Thyroid gland (tissue), 4 donors: ENCODE data around the gene ATG4D. TPM values are rescaled to one million over a fixed set of nuclear protein-coding genes. Genes with fewer than 3 reads are reported as not detected.
"Not testable (repeated sequence)": the region's sequence is repeated elsewhere in the genome, so short reads cannot be mapped to it uniquely, and the experiment has no call there.

Experiments used
- DNase-seq, 2 donors: peaks; one replicate each; pipeline ENCODE4 v3.0.0-alpha.2; 2019
- H3K27ac ChIP-seq, 3 donors: fragments of 200-600 bp; sonication (generic); 1 replicate in 2 of 3; 2 replicates in 1 of 3; pipeline ENCODE4 v1.5.1; 2016 to 2019; ENCODE audit warnings: mild to moderate bottlenecking in 1 of 3, moderate library complexity in 1 of 3
- H3K27me3 ChIP-seq: fragments of 200-600 bp; sonication (generic); one replicate; pipeline ENCODE4 v1.5.1; 2019
- H3K36me3 ChIP-seq, 2 donors: fragments of 200-600 bp; sonication (generic); one replicate each; pipeline ENCODE4 v1.5.1; 2016 to 2019
- H3K4me1 ChIP-seq, 2 donors: fragments of 200-600 bp; sonication (generic); one replicate each; pipeline ENCODE4 v1.5.1; 2017 to 2019
- H3K4me3 ChIP-seq, 3 donors: fragments of 200-600 bp; sonication (generic); replicated peaks in 1 of 3; 1 replicate in 2 of 3; 2 replicates in 1 of 3; pipeline ENCODE4 v1.5.1; 2016; ENCODE audit warnings: mild to moderate bottlenecking in 1 of 3
- H3K9me3 ChIP-seq: fragments of 200-600 bp; sonication (generic); one replicate; pipeline ENCODE4 v1.5.1; 2017
- POLR2A ChIP-seq, 2 donors: fragments of 450-650 bp; IDR thresholded peaks; one replicate each; pipeline ENCODE4 v1.6.1; 2017; ENCODE audit warnings: antibody characterized with exemption in 2 of 2, mild to moderate bottlenecking in 2 of 2, moderate library complexity in 1 of 2
- WGBS, 2 donors: methylation state at CpG; one replicate each; pipeline ENCODE4 v1.1.5; 2017; 5-methylcytosine and 5-hydroxymethylcytosine counted together
- intact Hi-C: fragments of 100-400 bp; cut with DNase I; formaldehyde crosslinking; loops from one replicate; pipeline ENCODE4 v1.15.1; 2023
- total RNA-seq, 4 donors: library from RNA; depleted of rRNA; stranded (reverse); fragments of >200 nt; gene quantifications; one replicate each; pipeline ENCODE4 v1.2.3, GENCODE V29; 2016
- TF ChIP-seq, protein P1 (sequence below), 6 experiments: fragments of 200-600 bp in 3 of 6; fragments of 450-650 bp in 3 of 6; sonication (generic) in 3 of 6; IDR thresholded peaks; one replicate each; pipeline ENCODE4 v1.5.1; 2016 to 2019; ENCODE audit warnings: antibody characterized with exemption in 6 of 6, mild to moderate bottlenecking in 2 of 6, inconsistent platforms in 1 of 6, moderate library complexity in 1 of 6

Gene ATG4D
- total RNA-seq, 4 donors from 2014 or later: 28.4 to 37.0 (median 31.3) TPM

DNA sequence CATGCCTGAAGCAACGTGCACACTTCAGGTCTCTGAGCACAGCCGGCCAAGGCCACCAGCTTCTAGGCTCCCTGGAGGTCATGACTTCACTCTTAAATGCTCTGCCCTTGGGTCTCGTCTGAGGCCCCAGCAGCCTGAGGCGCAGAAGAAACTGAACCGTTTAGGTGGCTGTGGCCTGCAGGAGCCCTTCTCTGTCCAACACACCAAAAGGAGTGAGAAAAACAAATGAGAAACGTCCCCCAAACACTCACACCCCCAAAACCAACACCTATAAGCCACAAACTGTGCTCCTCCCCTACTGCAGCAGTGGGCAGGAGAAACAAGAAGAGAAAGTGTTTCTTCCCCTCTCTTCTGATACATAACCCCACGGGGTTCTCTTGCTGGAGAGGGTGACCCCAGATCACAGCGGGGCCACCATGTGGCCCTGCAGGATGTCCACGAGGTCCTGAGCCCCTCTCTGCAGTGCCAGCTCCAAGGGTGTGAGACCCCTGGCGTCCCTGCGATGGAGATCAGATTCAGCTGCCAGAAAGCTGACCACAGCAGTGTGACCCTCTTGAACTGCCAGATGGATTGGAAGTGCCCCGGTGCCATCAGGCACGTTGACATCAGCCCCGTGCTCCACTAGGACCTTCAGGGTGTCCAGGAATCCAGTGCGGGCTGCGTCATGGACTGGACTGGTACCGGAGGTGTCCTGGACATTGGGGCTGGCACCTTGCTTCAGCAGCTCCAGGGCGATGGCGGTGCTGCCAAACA, 23.1 kb downstream of the ATG4D start:
- intact Hi-C loops: loop anchor here (10.0 kb wide), 1 partner anchor 62 kb away; the partner anchor contains the start of gene KEAP1
- peak overlapping the region; percentile 28 to 89 (median 69) for H3K27ac ChIP-seq
- DNase-seq: no peak
- H3K27me3 ChIP-seq: no peaks in the 10 kb centered on the region
- H3K9me3 ChIP-seq: no peaks in the 10 kb centered on the region
- H3K36me3 ChIP-seq: no peaks in the 10 kb centered on the region
- H3K4me3 ChIP-seq: no peak overlapping the region
- H3K4me1 ChIP-seq: peaks cover 23 to 35% of the 10 kb centered on the region in 2 donors
- TF ChIP-seq POLR2A (IDR thresholded peaks at IDR 0.05): no peak
- TF ChIP-seq, protein P1, sequence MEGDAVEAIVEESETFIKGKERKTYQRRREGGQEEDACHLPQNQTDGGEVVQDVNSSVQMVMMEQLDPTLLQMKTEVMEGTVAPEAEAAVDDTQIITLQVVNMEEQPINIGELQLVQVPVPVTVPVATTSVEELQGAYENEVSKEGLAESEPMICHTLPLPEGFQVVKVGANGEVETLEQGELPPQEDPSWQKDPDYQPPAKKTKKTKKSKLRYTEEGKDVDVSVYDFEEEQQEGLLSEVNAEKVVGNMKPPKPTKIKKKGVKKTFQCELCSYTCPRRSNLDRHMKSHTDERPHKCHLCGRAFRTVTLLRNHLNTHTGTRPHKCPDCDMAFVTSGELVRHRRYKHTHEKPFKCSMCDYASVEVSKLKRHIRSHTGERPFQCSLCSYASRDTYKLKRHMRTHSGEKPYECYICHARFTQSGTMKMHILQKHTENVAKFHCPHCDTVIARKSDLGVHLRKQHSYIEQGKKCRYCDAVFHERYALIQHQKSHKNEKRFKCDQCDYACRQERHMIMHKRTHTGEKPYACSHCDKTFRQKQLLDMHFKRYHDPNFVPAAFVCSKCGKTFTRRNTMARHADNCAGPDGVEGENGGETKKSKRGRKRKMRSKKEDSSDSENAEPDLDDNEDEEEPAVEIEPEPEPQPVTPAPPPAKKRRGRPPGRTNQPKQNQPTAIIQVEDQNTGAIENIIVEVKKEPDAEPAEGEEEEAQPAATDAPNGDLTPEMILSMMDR (IDR thresholded peaks at IDR 0.05): no peak
- WGBS, 2 donors: 66 to 77% methylated on average over 15 to 16 of the region's 19 CpGs

DNA sequence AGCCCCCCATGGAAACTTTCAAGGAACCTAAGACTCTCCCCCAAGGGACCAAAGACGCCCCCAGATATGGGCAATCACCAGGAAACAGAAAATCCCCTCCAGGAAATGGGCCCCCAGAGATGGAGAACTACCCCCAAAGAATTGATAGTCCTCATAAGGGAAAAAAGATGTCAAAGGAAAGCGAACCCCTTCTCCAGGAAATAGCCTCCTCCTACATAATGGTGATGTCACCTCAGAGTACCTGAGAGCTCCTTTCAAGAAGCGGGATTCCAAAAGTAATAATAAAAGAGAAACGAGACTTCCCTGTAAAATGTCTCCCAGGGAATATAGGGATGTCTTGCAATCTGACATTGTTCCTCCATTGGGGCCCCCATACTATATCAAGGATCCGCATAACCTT, 24.0 kb downstream of the ATG4D start:
- no peaks in the 10 kb centered on the region for H3K27me3 ChIP-seq
- H3K4me3 ChIP-seq: no peak overlapping the region
- no peaks in the 10 kb centered on the region for H3K36me3 ChIP-seq
- peaks cover 23 to 40% of the 10 kb centered on the region in 2 donors for H3K4me1 ChIP-seq
- H3K27ac ChIP-seq: peak overlapping the region in 1 of 3 donors; percentile 6
- intact Hi-C loops: loop anchor here (10.0 kb wide), 1 partner anchor 63 kb away; the partner anchor contains the start of gene KEAP1
- no peak for DNase-seq
- WGBS, 2 donors: 50 to 53% methylated on average over 5 of the region's 5 CpGs
- H3K9me3 ChIP-seq: no peaks in the 10 kb centered on the region
- no peak for TF ChIP-seq POLR2A (IDR thresholded peaks at IDR 0.05)
- TF ChIP-seq, protein P1 (IDR thresholded peaks at IDR 0.05): no peak

- 3% methylated on average over 31 of the region's 58 CpGs; no CpG with 5 or more reads in 1 of the 2 donors for WGBS, 2 donors
- TF ChIP-seq, protein P1 (IDR thresholded peaks at IDR 0.05): no peak
- no peak for TF ChIP-seq POLR2A (IDR thresholded peaks at IDR 0.05)
- Histone ChIP-seq H3K4me3 (peak overlapping the region; percentile 37 to 79 (median 68)), H3K4me1 (peaks cover 23 to 40% of the 10 kb centered on the region in 2 donors), H3K9me3 (no peaks in the 10 kb centered on the region), H3K27me3 (no peaks in the 10 kb centered on the region), H3K27ac (peak overlapping the region in 1 of 3 donors; percentile 68), H3K36me3 (no peaks in the 10 kb centered on the region)
- intact Hi-C loops: loop anchor here (10.0 kb wide), 1 partner anchor 63 kb away; the partner anchor contains the start of gene KEAP1
- DNase-seq: peak; percentile 53 to 66
These were observed 24.5 kb downstream of the ATG4D start for GRCh38 chr19:10568062-10568825.

DNA sequence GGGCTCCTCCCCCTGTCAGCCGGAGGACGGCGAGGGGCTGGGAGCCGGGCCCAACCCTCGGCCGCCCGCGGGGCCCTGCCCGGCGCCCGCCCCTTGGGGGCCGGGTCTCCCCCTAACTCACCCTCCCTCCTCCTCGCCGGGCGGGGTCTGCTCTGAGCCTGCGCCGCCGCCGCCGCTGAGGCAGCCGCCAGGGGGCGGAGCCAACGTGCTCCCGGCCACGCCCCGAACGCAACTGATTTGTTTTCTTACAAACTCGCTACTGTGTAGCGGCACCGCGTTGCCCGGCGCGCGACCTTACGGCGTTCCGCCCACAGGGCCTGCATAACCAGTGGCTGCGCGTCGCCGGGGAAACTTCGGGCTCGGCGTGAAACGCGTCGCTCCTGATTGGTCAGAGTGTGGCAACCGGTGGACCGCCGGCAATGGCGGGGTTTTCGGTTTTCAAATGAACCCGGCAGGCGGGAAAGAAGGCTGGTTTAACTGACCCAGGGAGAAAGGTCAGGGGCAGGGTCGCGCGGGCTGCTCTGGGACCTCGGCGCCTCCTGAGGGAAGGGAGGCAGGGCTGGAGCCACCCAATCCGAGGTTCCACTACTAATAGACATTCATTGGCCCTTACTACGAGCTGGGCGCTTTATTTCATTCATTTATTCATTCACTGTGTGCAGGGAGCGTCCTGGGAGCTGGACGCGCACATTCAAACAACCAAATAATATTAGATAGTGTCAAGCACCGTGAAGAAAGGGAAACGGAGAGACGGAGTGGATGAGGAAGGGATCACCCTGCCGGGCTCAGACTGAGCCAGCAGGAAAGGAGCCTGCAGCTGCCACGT, 25.3 kb downstream of the ATG4D start, which contains the start of gene CDKN2D:
Gene CDKN2D, minus strand, starts transcription at position 154 of the 826 bp plus-strand sequence. CDS start 326 bp downstream, outside the sequence.
- Histone ChIP-seq H3K36me3 (no peaks in the 10 kb centered on the region), H3K27ac (peak within 1 kb of the TSS in 1 of 3 donors; percentile 68), H3K27me3 (no peaks in the 10 kb centered on the region), H3K4me1 (peaks cover 23 to 40% of the 10 kb centered on the region in 2 donors), H3K4me3 (peak within 1 kb of the TSS; percentile 37 to 79 (median 68)), H3K9me3 (no peaks in the 10 kb centered on the region)
- 1% methylated on average over 25 to 43 of the region's 71 CpGs for WGBS, 2 donors
- intact Hi-C loops: loop anchor here (10.0 kb wide), 1 partner anchor 64 kb away; the partner anchor contains the start of gene KEAP1
- TF ChIP-seq, protein P1 (IDR thresholded peaks at IDR 0.05): peak in 4 of 6 experiments; percentile 20 to 31 (median 28)
- TF ChIP-seq POLR2A (IDR thresholded peaks at IDR 0.05): peak in 1 of 2 donors; percentile 64
- peak; percentile 100 for DNase-seq

DNA sequence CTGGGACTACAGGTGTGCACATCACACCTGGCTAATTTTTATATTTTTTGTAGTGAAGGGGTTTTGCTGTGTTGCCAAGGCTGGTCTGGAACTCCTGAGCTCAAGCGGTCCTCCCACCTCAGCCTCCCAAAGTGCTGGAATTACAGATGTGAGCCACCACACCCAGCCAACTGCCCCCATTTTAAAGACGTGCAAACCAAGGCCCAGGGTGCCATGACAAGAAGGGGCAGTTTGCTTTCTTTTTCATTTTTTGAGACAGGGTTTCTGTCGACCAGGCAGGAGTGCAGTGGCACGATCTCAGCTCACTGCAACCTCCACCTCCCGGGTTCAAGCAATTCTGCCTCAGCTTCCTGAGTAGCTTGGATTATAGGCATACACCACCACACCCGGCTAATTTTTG, 30.1 kb downstream of the ATG4D start:
- H3K9me3 ChIP-seq, H3K27ac ChIP-seq, H3K36me3 ChIP-seq, H3K27me3 ChIP-seq, intact Hi-C loops, H3K4me3 ChIP-seq, DNase-seq: not testable (repeated sequence)
- H3K4me1 ChIP-seq: peaks cover 8 to 18% of the 10 kb centered on the region in 2 donors
- WGBS, 2 donors: 92 to 94% methylated on average over 6 of the region's 6 CpGs
